Stimulated activated naive B cell treated with anti-CD40 and anti-IgM and Interleukin-4, amounts not matched to agents 10 μg/mL and 1 μg/mL and 100 μg/mL, for 72 hours (primary cell): Measurements from ENCODE around the gene PAPSS2.

Experiments
- ATAC-seq, 2 donors: fragments of 150-1000 bp; cut with Tn5 transposase; replicated peaks; 2 replicates each; pipeline ENCODE4 v1.10.0; 2021; ENCODE audit warnings: moderate library complexity in 1 of 2
- DNase-seq: peaks from one replicate; pipeline ENCODE4 v3.0.0; 2021
- H3K27ac Mint-ChIP-seq: one replicate; pipeline ENCODE4 v1.8.0; 2022; ENCODE audit warnings: mild to moderate bottlenecking, mixed read lengths
- H3K27me3 Mint-ChIP-seq, 2 donors: one replicate each; pipeline ENCODE4 v1.8.0; 2022; ENCODE audit warnings: mixed read lengths in 2 of 2
- H3K36me3 Mint-ChIP-seq, 2 donors: one replicate each; pipeline ENCODE4 v1.8.0; 2022; ENCODE audit warnings: mixed read lengths in 2 of 2, mild to moderate bottlenecking in 1 of 2
- H3K4me1 Mint-ChIP-seq, 2 donors: one replicate each; pipeline ENCODE4 v1.8.0; 2022; ENCODE audit warnings: mixed read lengths in 2 of 2, mild to moderate bottlenecking in 1 of 2
- H3K4me3 Mint-ChIP-seq, 2 donors: one replicate each; pipeline ENCODE4 v1.8.0; 2022; ENCODE audit warnings: mild to moderate bottlenecking in 2 of 2, mixed read lengths in 2 of 2, moderate library complexity in 1 of 2
- H3K9me3 Mint-ChIP-seq, 2 donors: one replicate each; pipeline ENCODE4 v1.8.0; 2022; ENCODE audit warnings: mixed read lengths in 2 of 2, mild to moderate bottlenecking in 1 of 2

PAPSS2 gene

GRCh38 chr10:87696922-87697745 is 37.5 kb downstream of the PAPSS2 start:
- Mint-ChIP-seq H3K4me3 (no peak overlapping the region), H3K27me3 (peaks cover 0 to 10% of the 10 kb centered on the region in 2 donors), H3K9me3 (no peaks in the 10 kb centered on the region), H3K4me1 (no peaks in the 10 kb centered on the region), H3K36me3 (no peaks in the 10 kb centered on the region), H3K27ac (no peak overlapping the region)
- DNase-seq, result no peak
- no peak for ATAC-seq

- H3K4me3 Mint-ChIP-seq, result no peak overlapping the region
- no peak overlapping the region for H3K27ac Mint-ChIP-seq
- no peaks in the 10 kb centered on the region for H3K9me3 Mint-ChIP-seq
- H3K4me1 Mint-ChIP-seq, result no peaks in the 10 kb centered on the region
- DNase-seq (no peak), ATAC-seq (no peak)
- H3K27me3 Mint-ChIP-seq, result peaks cover 0 to 10% of the 10 kb centered on the region in 2 donors
- no peaks in the 10 kb centered on the region for H3K36me3 Mint-ChIP-seq
Observed at GRCh38 chr10:87700031-87700796, 40.5 kb downstream of the PAPSS2 start.

- no peaks in the 10 kb centered on the region for H3K9me3 Mint-ChIP-seq
- no peak for ATAC-seq
Observed at GRCh38 chr10:87702260-87702972, 42.7 kb downstream of the PAPSS2 start.

GRCh38 chr10:87702973-87703294 is 43.3 kb downstream of the PAPSS2 start:
- no peak for DNase-seq
- H3K27ac Mint-ChIP-seq, result no peak overlapping the region

More at GRCh38 chr10:87702260-87702972, 42.7 kb downstream of the PAPSS2 start:
- Mint-ChIP-seq H3K27ac (no peak overlapping the region), H3K4me3 (no peak overlapping the region), H3K4me1 (no peaks in the 10 kb centered on the region), H3K27me3 (peaks cover 5% of the 10 kb centered on the region in 2 donors), H3K36me3 (no peaks in the 10 kb centered on the region)
- no peak for DNase-seq

DNA sequence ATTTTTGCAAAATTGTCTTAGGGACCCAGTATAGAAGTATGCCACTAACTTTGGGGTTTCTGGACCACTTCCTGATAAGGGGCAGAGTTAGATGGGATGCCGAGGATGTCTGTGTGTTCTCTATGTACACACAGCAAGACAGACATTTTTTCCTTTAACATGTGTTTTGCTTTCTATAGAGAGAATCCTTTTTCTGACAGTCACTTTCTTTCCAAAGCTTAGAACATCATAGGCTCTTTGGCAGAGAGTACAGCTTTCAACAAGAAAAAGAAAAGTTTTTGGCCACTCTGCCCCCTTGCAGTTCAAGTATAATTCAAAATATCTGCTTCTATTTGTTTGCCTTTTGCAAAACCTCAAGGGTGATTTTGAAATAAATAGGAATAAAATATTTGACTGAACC is 44.1 kb downstream of the PAPSS2 start:
- Mint-ChIP-seq H3K27me3 (peaks cover 5 to 9% of the 10 kb centered on the region in 2 donors), H3K27ac (no peak overlapping the region), H3K4me1 (no peaks in the 10 kb centered on the region), H3K36me3 (no peaks in the 10 kb centered on the region), H3K9me3 (no peaks in the 10 kb centered on the region), H3K4me3 (no peak overlapping the region)
- no peak for ATAC-seq
- DNase-seq, result no peak

More at GRCh38 chr10:87702973-87703294, 43.3 kb downstream of the PAPSS2 start:
- Mint-ChIP-seq H3K4me1 (no peaks in the 10 kb centered on the region), H3K4me3 (no peak overlapping the region), H3K27me3 (peaks cover 5 to 7% of the 10 kb centered on the region in 2 donors), H3K9me3 (no peaks in the 10 kb centered on the region), H3K36me3 (no peaks in the 10 kb centered on the region)
- ATAC-seq, result no peak

GRCh38 chr10:87705339-87705738 is 45.7 kb downstream of the PAPSS2 start:
- Mint-ChIP-seq H3K4me1 (no peaks in the 10 kb centered on the region), H3K4me3 (no peak overlapping the region), H3K27me3 (peaks cover 5 to 9% of the 10 kb centered on the region in 2 donors), H3K36me3 (no peaks in the 10 kb centered on the region), H3K9me3 (no peaks in the 10 kb centered on the region), H3K27ac (no peak overlapping the region)
- ATAC-seq (no peak), DNase-seq (no peak)

DNA sequence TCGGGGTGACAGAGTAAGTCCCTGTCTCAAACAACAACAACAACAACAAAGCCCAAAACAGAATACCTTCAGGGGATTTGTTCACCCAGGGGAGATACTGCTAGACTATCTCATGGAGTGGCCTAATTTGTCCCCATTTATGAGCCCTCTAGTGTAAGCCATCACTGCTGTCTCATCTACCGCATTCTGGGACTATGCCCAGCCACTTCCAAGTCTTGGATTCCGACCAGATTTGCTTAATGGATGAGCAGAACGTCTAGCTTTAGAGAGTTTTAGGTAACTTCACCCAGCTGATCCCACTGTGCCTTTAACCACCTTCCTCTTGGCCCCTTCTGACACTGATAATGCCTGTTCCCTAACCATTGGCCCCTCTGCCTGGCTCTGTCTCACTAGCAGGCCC is 47.1 kb downstream of the PAPSS2 start:
- H3K27me3 Mint-ChIP-seq, result peaks cover 4 to 5% of the 10 kb centered on the region in 2 donors
- ATAC-seq, result no peak
- H3K4me3 Mint-ChIP-seq, result no peak overlapping the region
- H3K27ac Mint-ChIP-seq, result no peak overlapping the region
- no peaks in the 10 kb centered on the region for H3K36me3 Mint-ChIP-seq
- DNase-seq, result no peak
- no peaks in the 10 kb centered on the region for H3K9me3 Mint-ChIP-seq
- no peaks in the 10 kb centered on the region for H3K4me1 Mint-ChIP-seq

GRCh38 chr10:87707254-87707653 is 47.6 kb downstream of the PAPSS2 start:
- no peaks in the 10 kb centered on the region for H3K4me1 Mint-ChIP-seq
- H3K4me3 Mint-ChIP-seq, result no peak overlapping the region
- H3K27me3 Mint-ChIP-seq, result peaks cover 4 to 5% of the 10 kb centered on the region in 2 donors
- ATAC-seq (no peak), DNase-seq (no peak)
- no peak overlapping the region for H3K27ac Mint-ChIP-seq
- H3K36me3 Mint-ChIP-seq, result no peaks in the 10 kb centered on the region
- no peaks in the 10 kb centered on the region for H3K9me3 Mint-ChIP-seq

- H3K27ac Mint-ChIP-seq, result no peak overlapping the region
- DNase-seq (no peak), ATAC-seq (no peak)
- H3K27me3 Mint-ChIP-seq, result peaks cover 0 to under 1% of the 10 kb centered on the region in 2 donors
- no peaks in the 10 kb centered on the region for H3K36me3 Mint-ChIP-seq
- H3K4me3 Mint-ChIP-seq, result no peak overlapping the region
- no peaks in the 10 kb centered on the region for H3K9me3 Mint-ChIP-seq
- H3K4me1 Mint-ChIP-seq, result peaks cover 0 to 10% of the 10 kb centered on the region in 2 donors
Observed at GRCh38 chr10:87712913-87713616, 53.4 kb downstream of the PAPSS2 start.

DNA sequence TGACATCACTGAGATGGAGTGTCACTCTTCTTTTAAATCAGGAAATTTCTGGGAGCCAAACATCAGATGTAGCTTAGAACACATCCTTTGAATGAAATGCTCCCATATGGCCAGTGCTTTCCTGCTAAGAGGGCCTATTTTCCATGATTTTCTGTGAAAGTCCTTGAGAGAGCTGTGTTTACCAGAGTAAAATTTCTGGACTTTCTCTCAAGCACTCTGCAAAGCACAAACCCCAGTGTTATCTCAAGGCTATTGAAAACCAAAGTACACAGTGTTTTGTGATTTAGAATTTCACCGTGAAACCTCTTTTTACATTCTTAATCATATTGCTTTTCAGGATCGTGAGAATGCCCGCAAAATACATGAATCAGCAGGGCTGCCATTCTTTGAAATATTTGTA is 54.0 kb downstream of the PAPSS2 start:
- ATAC-seq, result no peak
- Mint-ChIP-seq H3K36me3 (no peaks in the 10 kb centered on the region), H3K4me1 (peaks cover 5 to 16% of the 10 kb centered on the region in 2 donors), H3K27ac (no peak overlapping the region), H3K9me3 (no peaks in the 10 kb centered on the region), H3K27me3 (no peaks in the 10 kb centered on the region), H3K4me3 (no peak overlapping the region)
- no peak for DNase-seq

- H3K4me1 Mint-ChIP-seq, result peaks cover 5 to 17% of the 10 kb centered on the region in 2 donors
- ATAC-seq (no peak), DNase-seq (no peak)
- H3K27me3 Mint-ChIP-seq, result no peaks in the 10 kb centered on the region
- no peak overlapping the region for H3K4me3 Mint-ChIP-seq
- H3K36me3 Mint-ChIP-seq, result no peaks in the 10 kb centered on the region
- no peak overlapping the region for H3K27ac Mint-ChIP-seq
- H3K9me3 Mint-ChIP-seq, result no peaks in the 10 kb centered on the region
Observed at GRCh38 chr10:87715552-87716347, 56.1 kb downstream of the PAPSS2 start.

- Mint-ChIP-seq H3K27ac (no peak overlapping the region), H3K4me3 (no peak overlapping the region), H3K27me3 (no peaks in the 10 kb centered on the region), H3K4me1 (peaks cover 5 to 17% of the 10 kb centered on the region in 2 donors), H3K36me3 (no peaks in the 10 kb centered on the region), H3K9me3 (no peaks in the 10 kb centered on the region)
- no peak for ATAC-seq
- no peak for DNase-seq
Observed at GRCh38 chr10:87716348-87716670, 56.6 kb downstream of the PAPSS2 start.

- no peak overlapping the region for H3K27ac Mint-ChIP-seq
- no peak for DNase-seq
- peaks cover 7 to 17% of the 10 kb centered on the region in 2 donors for H3K4me1 Mint-ChIP-seq
- no peak for ATAC-seq
- no peaks in the 10 kb centered on the region for H3K9me3 Mint-ChIP-seq
- H3K4me3 Mint-ChIP-seq, result no peak overlapping the region
- H3K27me3 Mint-ChIP-seq, result no peaks in the 10 kb centered on the region
- H3K36me3 Mint-ChIP-seq, result no peaks in the 10 kb centered on the region
Observed at GRCh38 chr10:87720665-87721064, 61.0 kb downstream of the PAPSS2 start.
